Measurements from ENCODE around the gene USH2A.

GRCh38 chr1:215872658-215873057, 550.6 kb downstream of the USH2A start:
- TF ChIP-seq, protein P1, sequence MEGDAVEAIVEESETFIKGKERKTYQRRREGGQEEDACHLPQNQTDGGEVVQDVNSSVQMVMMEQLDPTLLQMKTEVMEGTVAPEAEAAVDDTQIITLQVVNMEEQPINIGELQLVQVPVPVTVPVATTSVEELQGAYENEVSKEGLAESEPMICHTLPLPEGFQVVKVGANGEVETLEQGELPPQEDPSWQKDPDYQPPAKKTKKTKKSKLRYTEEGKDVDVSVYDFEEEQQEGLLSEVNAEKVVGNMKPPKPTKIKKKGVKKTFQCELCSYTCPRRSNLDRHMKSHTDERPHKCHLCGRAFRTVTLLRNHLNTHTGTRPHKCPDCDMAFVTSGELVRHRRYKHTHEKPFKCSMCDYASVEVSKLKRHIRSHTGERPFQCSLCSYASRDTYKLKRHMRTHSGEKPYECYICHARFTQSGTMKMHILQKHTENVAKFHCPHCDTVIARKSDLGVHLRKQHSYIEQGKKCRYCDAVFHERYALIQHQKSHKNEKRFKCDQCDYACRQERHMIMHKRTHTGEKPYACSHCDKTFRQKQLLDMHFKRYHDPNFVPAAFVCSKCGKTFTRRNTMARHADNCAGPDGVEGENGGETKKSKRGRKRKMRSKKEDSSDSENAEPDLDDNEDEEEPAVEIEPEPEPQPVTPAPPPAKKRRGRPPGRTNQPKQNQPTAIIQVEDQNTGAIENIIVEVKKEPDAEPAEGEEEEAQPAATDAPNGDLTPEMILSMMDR (IDR thresholded peaks at IDR 0.05), result no peak
- no peak for TF ChIP-seq POLR2A (IDR thresholded peaks at IDR 0.05; ENCODE audit: low read depth)
- TF ChIP-seq EP300 (IDR thresholded peaks at IDR 0.05), result no peak
